Islet of Langerhans (tissue), 1 donor: ENCODE results near the gene GSG1L2.

ENCODE experiments used
- FAIRE-seq: peaks from one replicate; lab custom pipeline; 2011; peaks lifted over from hg19 to GRCh38; lab: Jason Lieb, UNC

The GSG1L2 gene

GRCh38 chr17:9821921-9822320 lies at the start of gene GSG1L2:
Gene GSG1L2, minus strand, starts transcription at chr17:9822079. Its CDS starts 8 bp downstream, at chr17:9822071.
- no peak for FAIRE-seq

GRCh38 chr17:9868552-9868951 lies 46.7 kb upstream of the GSG1L2 start:
- FAIRE-seq = no peak

DNA sequence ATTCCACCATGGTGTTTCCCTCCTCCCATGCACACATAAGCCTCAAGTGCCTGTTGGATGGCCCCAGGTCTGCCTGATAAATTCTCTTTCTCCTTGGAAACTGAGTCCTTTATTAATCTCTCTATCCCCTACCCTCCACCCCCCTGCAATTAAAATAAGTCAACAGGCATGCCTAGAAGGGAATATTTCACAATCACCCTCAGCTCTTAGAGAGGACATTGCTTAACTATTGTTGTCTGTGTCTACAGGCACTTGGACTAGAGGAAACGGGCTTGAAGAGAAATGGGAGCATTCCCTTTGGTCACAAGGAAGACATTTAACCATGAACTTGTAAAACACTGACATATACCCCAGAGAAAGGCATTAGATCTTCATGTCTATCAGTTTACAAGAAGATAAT lies 43.7 kb upstream of the GSG1L2 start:
- FAIRE-seq = no peak

DNA sequence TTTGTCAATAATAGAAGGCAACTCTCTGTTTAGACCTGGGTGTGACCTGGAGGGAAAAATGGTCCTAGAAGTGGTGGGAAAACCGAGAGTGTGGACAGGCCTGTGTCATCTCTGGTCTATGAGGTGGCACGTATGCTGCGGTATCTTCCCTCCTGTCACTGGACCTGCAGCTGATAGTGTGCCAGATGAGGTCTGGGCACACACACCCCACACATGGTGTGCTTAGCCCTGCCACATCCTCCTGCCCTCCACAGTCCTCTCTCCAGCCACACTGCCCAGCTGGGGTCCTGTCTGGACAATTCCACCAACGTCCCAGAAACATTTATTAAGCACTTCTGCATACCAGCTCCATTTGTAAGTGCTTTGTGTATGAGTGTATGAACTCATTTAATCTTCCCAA lies 41.1 kb upstream of the GSG1L2 start:
- FAIRE-seq = no peak

DNA sequence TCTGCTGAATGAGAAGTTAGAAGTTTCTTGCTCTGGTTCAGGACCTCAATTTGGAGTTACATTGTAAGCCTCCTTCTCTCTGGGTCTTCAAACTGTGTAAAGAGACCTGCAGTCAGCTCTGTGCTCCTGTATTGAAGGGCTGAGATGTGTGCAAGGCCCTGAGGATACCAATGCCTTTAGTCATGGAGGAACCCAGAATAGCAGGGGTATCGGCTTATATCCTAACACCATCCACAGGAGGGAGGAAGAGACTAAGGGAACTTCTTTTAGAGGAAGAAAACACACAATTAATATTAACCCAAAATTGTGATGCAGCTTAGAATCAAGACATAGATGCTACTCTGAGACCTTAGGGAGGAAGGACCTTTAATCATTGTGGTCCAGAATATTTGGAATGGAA lies 40.3 kb upstream of the GSG1L2 start:
- FAIRE-seq = no peak

DNA sequence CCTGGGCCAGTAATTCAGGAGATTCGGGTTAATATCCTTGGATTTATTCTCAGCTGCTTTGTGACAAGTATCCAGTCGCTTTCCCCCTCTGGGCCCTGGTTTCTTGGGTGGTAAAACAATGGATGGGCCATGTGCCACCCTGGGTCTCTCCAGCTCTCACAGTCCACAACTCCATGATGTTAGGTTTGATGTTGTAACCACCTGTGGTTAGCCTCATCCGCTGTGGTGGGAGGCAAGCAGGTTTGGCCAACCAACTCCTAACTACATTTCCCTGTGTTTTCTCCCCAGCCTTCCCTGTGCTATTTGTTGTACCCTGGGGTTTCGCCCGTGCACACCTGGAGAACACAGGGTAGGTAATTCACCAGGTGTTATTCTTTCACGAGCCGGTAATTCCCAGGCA lies 39.0 kb upstream of the GSG1L2 start:
- no peak for FAIRE-seq

DNA sequence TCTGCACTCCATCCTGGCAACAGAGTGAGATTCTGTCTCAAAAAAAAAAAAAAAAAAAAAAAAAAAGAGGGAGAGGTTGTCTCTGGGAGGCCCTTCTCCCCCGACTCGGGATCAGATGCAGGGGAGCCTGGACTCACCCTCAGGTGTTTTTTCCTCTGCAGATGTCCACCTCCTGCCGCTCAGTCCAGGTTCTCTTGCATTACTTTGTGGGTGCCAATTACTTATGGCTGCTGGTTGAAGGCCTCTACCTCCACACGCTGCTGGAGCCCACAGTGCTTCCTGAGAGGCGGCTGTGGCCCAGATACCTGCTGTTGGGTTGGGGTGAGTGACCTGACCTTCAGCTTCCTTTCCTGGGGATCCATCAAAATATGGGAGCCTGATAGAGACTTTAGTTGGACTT lies 37.9 kb upstream of the GSG1L2 start:
- no peak for FAIRE-seq

DNA sequence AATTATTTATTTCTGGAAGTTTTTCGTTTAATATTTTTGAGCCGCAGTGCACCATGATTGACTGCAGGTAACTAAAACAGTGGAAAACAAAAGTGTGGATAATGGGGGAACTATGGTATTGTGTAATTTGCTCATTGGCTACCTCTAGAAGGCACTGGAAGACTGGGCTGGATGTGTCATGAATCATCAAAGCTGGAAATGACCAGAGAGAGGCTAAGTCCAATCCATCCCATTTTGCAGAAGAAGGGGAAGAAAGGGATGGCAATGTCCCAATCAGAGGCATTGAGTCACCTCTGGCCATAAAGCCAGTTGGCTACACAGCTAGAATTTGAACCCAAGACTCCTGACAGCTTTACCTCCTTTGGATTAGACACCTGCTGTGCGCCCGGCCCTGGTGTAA lies 33.2 kb upstream of the GSG1L2 start:
- FAIRE-seq = no peak

DNA sequence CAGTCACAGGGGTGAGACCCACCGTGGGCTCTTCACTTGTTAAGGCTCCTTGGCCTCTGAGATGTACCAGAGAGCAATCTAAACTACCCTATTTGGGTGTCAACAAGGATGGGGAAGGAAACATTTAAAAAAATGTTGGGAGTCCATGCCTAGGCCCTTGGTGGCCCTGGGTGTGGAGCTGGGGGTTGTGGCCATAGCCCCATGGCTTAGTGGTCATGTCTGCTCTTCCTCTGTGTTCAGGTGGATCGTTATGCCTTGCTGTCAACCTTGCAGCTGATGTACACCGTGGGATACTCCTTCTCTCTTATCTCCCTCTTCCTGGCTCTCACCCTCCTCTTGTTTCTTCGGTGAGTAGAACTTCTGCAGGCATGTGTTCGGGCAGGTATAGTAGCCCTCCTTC lies 32.4 kb upstream of the GSG1L2 start:
- FAIRE-seq = no peak

DNA sequence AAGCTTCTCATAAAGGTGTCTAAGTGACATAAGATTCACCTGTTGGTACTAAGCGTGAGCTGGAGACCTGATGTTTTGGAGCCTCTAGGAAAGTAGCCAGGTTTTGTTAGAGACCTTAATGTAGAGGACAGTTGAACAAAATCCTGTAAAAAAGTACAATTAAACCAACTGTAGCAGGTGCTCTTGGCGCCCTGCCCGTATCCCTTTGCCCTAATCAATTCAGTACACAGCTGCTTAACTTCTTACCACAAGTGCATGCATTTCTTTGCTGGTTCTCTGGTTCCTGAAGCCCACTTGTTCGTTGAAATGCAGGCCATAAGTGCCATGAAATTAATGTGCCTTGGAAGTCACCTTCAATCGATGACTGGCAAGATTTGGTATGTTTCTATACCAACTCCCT lies 28.3 kb upstream of the GSG1L2 start:
- no peak for FAIRE-seq

DNA sequence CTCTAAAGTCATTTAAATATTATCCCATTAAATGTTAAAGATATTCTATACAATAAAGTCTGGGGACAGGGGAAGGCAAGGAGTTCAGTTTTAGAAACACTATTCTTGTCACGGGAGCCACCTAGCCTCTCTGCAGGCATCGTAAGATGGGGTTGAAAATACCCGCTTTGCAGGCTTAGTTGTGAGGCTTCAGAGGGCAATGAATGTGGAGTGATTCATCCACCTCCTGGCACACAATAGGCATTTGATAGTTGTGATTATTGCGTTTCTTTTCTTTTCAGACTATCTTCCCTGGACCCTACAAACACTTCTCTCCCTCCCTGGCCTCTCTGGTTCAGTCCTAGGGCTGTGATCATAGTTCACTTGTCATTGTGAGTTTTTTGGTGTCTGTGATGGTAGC lies 23.4 kb upstream of the GSG1L2 start:
- no peak for FAIRE-seq

DNA sequence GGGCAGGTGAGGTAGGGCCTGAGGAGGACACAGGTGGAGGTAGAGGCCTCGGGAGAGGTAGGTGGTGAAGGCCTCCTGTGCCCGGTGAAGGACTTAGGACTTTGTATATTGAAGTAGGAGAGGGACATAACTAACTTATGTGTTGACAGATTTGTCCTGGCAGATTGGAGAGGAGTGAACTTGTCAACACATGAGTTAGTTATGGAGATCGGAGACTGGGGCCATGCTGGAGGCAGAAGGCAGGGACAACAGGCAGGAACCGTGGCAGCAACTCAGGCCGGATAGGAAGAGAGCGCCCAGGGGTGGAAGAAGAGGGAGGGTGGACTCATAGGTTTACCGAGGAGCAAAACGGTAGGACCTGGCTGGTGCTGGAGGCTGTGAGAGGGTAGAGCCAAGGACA lies 22.3 kb upstream of the GSG1L2 start:
- FAIRE-seq = no peak

DNA sequence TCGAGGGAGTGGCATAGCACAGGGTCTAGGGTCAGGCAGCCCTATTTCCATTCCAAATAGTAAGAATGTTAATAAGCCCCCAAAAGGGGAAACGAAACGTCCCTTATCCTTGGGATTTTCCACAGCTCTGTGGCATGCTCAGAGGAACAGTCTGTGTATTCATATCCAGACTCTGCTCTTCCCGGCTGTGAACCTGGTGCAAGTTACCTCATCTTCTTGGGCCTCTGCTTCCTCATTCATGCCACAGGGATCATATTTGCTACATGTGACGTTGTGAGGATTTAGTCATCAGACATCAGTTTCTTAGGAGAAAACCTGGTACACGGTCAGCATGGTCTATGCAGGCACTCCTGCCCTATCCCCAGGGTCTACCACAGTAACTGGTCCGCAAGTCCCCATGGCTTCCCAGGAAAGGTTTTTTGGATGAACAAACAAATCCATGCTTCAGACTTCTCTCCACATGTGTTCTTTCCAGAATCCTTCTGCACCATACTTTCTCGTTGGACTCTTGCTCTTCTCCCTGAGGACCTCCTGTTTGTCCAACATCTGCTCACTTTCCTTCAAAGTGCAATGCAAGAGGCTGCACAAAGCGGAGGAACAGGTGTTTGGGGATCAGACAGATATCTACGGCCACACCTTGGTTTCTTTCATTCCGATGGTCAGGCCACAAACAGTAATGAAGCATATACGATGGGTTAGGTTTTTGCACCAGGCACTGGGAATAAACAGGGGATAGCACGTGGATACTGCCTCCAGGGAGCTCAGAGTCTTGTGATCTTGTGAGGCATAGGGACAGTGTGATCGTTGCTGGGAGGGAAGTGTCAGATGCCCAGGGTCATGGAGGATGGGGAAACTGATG lies 21.5 kb upstream of the GSG1L2 start:
- no peak for FAIRE-seq

- FAIRE-seq = no peak
These were observed 20.3 kb upstream of the GSG1L2 start for GRCh38 chr17:9842057-9842758.

GRCh38 chr17:9839433-9839832 lies 17.6 kb upstream of the GSG1L2 start:
- no peak for FAIRE-seq

GRCh38 chr17:9837551-9838471 lies 15.9 kb upstream of the GSG1L2 start:
- no peak for FAIRE-seq

DNA sequence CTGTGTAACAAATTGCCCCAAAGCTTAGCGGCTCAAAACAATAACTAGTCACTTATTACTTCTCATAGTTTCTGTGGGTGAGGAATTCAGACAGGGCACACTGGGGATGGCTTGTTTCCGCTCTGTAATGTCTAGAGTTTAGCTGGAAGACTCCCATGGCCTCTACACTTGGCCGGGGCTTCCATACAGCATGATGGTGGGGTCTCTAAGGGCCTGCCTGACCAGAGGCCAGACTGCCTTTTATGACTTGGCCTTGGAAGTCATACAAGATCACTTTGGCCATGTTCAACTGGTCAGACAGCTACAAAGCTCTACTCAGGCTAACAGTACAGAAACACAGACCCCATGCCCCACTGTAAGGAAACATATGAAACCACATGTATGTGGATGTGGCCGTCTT lies 12.0 kb upstream of the GSG1L2 start:
- FAIRE-seq = no peak

DNA sequence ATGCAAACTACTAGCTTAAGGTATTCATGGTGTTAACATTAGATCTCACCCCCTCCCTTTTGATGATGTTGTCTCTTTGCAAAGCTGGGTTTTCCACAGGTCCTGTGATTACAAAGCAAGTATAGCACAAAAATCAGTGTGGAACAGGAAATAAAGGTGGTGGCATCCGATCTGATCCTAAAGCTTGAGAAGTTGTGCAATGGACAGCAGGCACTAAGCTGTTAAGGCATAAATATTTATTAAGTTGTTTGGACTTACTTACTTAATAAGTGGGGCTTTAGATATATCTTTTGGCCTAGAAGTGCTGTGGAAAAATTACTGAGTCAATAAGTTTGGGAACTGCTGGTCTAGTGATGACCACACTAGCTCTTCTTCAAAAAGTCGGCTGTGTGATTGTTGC lies 8.8 kb upstream of the GSG1L2 start:
- no peak for FAIRE-seq

GRCh38 chr17:9829343-9829742 lies 7.5 kb upstream of the GSG1L2 start:
- FAIRE-seq = no peak

DNA sequence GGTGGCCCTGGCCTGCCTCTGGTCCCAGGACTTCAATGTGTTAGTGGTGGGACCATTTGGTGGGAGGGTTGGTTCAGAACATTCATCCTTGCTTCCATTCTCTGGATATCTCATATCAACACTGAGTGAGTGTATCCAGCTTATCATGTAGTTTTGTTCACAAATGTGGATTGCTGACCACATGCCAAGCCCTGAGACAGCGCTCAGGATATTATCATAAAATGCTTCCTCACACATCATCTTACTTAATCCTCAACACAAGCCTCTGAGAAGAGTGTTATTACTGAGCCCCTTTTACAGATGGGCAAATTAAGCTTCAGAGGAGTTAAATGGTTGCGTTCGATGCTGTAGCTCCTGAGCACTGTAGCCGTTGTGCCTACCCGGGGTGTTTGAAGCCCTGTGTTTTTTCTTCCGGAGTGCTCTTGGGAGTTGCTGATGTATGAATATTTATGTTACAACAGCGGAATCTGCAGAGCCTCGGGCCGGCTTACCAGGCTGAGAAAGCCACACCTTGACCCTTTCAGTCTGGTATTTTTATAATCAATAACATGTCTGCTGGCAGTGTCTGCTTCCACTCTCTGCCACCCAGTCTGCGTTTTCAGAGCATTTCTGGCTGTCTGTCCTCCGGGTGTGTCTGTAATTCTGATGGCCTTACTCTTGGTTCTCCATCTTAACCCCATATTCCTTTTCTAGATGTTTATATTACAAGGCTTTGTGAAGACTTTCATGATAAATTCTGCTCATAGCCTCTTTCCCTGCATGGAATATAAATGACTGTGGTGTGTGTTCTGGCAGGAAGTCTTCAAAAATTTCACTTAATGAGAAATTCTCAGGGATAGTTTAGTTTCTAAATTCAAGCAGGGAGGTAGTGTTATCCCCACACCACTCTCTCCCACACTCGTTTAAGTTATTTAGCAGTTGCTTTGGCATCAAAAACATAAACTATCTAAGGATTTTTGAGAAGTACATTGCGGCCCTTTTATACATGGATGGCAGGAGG lies 6.7 kb upstream of the GSG1L2 start:
- no peak for FAIRE-seq

- FAIRE-seq = no peak
These were observed 3.8 kb upstream of the GSG1L2 start, which contains the start of gene GLP2R for GRCh38 chr17:9825641-9826150. Gene GLP2R, plus strand, starts transcription at chr17:9825924. Its CDS starts 140 bp downstream, at chr17:9826064.
